Transverse colon (tissue), 4 donors: ENCODE measurements around the gene PELI2.

Source experiments
- CTCF ChIP-seq, 5 experiments: fragments of 200-600 bp in 3 of 5; fragments of 450-650 bp in 2 of 5; sonication (generic) in 3 of 5; IDR thresholded peaks; 1 replicate in 2 of 5; 2 replicates in 3 of 5; pipeline ENCODE4 v1.5.1; 2016 to 2017; ENCODE audit warnings: antibody characterized with exemption in 5 of 5, inconsistent platforms in 3 of 5, mild to moderate bottlenecking in 2 of 5, moderate library complexity in 1 of 5
- EP300 ChIP-seq: sonication (generic); formaldehyde crosslinking; IDR thresholded peaks from one replicate; pipeline ENCODE4 v1.6.1; 2017; ENCODE audit warnings: antibody characterized with exemption, low read depth
- POLR2A ChIP-seq: fragments of 450-650 bp; IDR thresholded peaks from one replicate; pipeline ENCODE4 v1.6.1; 2016; ENCODE audit warnings: antibody characterized with exemption, mild to moderate bottlenecking, moderate library complexity
- POLR2AphosphoS5 ChIP-seq, 3 donors: sonication (generic); formaldehyde crosslinking; IDR thresholded peaks; one replicate each; pipeline ENCODE4 v1.6.1; 2016; ENCODE audit warnings: antibody characterized with exemption in 3 of 3

- TF ChIP-seq CTCF (IDR thresholded peaks at IDR 0.05), result no peak
- no peak for TF ChIP-seq POLR2A
- TF ChIP-seq POLR2AphosphoS5 (IDR thresholded peaks at IDR 0.05), result no peak
- TF ChIP-seq EP300, result no peak
Measured at GRCh38 chr14:56211084-56211483, 92.9 kb downstream of the PELI2 start.
